ENCODE measurements around the gene CUX1. TPM values are rescaled to one million over a fixed set of nuclear protein-coding genes. Genes with fewer than 3 reads are reported as not detected.

The CUX1 gene
- total RNA-seq, 1 experiment from 2014 or later: 30.3 TPM

- DNase-seq (ENCODE audit: low read depth): peak; percentile 12
Observed at GRCh38 chr7:102266541-102266940, 449.1 kb downstream of the CUX1 start.

GRCh38 chr7:102268635-102269034 lies 451.2 kb downstream of the CUX1 start:
- peak; percentile 5 for DNase-seq (ENCODE audit: low read depth)

DNA sequence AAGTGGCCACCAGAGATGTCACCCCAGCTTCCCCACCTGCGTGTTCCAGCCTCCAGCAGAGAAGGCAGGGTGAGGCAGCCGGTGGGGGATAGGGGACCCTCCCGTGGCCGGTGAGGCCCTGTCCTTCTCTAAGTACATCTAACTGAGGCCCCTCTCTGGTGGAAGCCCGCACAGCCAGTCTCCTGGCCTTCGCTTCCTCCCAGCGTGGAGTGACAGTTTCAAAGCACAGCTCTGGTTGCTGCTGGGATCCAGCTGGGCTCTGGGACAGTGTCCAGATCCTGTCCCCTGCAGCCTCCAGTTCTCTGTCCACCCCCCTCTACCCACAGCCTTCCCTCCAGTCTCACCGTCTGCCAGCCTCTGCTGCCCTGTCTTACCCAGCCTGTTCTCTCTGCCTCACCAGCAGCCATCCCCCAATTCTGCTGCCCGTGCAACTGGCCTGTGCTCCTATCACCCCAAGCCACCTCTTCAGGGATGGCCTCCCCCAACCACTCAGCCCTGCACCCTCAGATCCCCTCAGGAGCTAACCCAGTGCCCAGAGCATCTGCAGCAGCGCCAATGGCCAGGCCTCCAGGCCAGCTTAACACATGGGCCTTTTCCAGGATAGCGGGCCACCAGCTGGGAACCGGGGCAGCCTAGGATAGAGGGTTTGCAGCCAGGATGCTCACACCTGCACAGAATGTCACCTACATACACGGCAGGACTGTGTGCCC lies 452.9 kb downstream of the CUX1 start:
- DNase-seq (ENCODE audit: low read depth): peak; percentile 4

GRCh38 chr7:102271158-102271798 lies 453.9 kb downstream of the CUX1 start:
- no peak for DNase-seq (ENCODE audit: low read depth)

DNA sequence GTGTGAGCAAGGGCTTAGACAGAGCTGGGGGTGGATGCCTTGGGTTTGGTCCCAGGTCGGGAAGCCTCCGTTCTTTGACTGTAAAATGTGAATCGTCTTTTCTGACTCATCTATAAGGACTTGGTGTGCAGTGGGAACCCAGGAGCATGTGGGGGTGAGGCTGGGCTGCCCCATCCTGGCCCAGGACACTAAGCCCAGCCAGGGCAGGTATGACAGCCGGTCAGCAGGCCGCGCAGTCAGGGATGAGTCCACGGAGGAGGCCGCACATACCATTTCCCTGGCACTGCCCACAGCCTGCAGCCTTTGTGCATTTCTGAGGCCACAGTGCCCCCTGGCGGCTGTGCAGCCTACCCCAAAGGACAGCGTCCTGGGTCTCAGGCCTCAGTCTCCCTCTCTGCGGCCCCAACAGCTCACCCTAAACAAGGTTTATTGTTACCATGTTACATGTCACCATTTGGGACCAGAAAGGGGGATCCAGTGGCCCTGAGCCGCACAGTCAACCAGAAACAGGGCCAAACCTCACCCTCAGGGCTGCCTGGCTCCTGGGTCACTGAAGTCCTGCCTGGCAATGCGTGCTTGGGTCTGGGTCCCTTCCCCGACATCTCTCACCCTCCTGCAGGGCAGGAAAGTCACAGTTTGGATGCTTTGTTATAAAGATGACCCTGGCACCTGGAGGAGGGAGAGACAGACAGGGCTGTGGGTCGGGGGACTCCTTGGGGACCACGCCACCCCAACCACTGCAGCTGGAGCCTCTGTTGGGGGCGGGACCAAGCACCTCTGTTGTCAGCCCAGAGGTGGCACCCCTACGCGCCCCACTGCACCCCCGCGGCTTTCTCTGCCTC lies 454.9 kb downstream of the CUX1 start:
- peak; percentile 89 for DNase-seq (ENCODE audit: low read depth)

DNA sequence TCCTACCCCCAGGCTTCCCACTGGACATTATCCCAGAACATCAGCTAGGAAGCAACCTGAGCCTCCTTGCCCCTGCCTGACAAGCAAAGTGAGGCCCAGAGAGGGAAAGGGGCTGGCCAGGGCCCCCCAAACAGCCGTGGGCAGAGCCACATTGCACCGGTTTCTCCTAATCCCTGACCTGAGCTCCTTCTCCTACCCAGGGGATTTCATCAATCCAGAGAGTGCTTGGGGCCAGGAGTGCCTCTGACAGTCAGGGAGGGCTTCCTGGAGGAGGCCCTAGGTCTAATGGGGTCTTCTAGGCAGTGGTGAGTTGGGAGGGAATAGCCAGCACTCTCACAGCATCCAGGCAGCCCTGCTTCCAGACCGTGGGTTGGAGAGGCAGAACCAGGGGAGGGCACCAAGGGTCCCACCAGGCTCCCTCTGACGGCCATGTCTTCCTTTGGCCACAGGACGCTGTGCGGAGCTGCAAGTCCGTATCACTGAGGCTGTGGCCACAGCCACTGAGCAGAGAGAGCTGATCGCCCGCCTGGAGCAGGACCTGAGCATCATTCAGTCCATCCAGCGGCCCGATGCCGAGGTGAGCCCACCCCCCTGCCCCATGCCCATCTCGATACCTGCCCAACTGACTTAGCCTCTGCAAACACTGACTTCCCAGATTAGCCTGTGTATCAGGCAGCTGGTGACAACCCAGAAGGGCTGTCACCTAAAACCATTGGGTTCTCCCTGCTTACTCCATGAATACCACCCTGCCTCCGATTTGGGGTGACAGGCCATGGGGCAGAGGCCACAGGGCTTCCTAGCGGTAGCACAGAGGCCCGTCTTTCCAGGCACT lies 455.7 kb downstream of the CUX1 start:
- no peak for DNase-seq (ENCODE audit: low read depth)

DNA sequence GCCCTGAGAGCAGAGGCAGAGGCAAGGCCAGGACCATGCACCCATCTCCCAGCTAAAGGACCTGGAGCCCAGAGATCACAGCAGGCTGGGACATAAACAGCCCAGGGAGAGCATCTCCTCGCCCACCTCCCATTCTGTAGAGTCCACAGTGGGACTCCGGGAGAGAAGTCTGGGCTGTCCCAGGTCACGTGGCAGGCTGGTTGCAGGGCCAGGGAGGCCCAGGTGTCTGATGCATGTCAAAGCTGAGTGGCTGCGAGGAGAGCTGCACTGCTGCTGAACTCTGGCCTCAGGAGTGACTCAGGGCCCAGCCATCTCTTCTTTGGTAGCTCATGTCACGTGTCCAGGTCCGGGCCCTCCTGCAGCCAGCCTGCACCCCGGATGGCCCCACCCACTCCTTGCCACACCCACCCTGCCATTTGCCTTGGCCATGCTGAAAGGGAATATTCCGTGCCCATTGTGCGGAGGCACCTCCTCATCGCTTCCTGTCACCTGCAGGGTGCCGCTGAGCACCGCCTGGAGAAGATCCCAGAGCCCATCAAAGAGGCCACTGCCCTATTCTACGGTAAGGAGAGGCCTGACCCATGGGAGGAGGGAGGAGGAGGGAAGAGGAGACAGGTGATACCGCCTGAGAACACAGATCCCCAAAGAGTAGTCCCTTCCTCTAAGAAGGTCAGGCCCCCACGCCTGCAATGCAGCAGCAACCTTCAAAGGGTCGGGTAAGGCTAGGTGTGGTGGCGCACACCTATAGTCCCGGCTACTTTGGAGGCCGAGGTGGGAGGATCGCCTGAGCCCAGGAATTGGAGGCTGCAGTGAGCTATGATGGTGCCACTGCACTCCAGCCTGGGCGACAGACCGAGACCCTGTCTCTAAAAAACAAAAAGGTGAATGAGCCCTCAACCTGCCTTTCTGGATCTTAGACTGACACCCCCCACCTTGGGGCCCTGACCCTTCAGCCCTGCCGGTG lies 456.6 kb downstream of the CUX1 start:
- DNase-seq (ENCODE audit: low read depth): peak; percentile 92

DNA sequence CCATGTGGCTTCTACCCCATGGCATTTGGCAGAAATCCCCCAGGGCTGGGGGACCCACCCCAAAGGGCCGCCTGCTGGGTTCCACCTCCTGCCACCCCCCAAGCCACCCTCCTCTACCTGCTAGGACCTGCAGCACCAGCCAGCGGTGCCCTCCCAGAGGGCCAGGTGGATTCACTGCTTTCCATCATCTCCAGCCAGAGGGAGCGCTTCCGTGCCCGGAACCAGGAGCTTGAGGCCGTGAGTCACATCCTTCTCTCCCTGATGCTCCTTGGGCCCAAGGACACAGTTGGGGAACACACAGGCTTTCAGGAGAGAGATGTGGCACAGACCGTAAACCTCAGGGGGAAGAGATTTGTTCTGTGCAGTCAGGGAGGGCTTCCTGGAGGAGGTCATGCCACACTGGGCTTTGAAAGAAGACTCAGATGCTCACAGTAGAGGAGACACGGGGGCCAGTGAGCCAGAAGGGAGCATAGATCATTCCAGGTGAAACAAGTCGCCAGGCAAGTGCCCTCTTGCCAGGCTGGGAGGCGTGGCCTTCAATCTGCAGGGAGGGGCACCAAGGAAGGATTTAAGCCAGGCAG lies 457.8 kb downstream of the CUX1 start:
- peak; percentile 46 for DNase-seq (ENCODE audit: low read depth)

DNA sequence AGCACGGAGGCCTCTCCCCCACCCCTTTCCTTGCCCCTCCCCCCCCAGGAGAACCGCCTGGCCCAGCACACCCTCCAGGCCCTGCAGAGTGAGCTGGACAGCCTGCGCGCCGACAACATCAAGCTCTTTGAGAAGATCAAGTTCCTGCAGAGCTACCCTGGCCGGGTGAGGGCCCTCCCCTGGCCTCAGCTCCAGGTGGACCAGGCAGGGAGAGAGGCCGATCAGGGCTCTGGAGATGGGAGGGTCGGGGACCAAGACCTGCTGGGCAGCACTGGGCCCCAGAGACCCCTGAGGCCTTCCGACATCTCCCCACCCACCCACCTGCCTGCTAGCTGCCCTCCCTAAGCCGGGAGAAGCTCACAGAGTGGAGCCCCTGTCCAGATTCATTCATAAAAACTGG lies 460.5 kb downstream of the CUX1 start:
- DNase-seq (ENCODE audit: low read depth): no peak

- peak; percentile 81 for DNase-seq (ENCODE audit: low read depth)
Observed at GRCh38 chr7:102279537-102280400, 462.3 kb downstream of the CUX1 start.

DNA sequence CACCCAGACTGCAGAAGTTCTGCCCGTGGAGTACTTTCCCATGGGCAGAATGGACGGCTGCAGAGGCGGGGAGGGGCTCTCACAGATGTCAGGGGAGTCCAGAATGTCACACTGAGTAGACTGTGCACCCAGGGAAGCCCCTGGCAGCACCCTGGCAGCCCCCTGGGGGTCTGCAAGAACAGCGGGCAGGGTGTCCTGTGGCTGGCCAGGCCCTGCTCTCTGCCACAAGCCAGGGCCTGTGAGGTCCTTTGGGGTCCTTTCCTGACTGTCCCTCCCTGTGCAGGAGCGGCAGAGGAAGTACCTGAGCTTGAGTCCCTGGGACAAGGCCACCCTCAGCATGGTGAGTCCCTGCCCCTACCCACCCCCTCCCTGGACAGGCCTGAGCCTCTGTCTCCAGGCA lies 463.1 kb downstream of the CUX1 start:
- DNase-seq (ENCODE audit: low read depth): no peak

DNA sequence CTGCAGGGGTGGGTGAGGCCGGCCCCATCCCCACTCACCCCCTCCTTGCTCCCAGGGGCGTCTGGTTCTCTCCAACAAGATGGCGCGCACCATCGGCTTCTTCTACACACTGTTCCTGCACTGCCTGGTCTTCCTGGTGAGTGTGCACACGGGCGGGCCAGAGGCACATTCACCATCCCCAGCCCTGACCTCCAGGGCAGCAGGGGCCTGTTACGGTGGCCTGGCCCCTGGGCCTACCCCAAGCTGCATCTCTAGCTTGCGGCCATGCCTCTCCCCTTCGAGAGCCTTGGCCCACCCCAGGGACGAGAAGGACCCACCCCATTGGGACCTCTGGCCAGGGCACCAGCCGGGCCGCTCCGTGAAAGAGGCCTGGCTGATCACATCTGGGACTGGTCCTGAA lies 464.4 kb downstream of the CUX1 start:
- no peak for DNase-seq (ENCODE audit: low read depth)

- DNase-seq (ENCODE audit: low read depth): no peak
Observed at GRCh38 chr7:102282465-102283362, 465.3 kb downstream of the CUX1 start.

- no peak for DNase-seq (ENCODE audit: low read depth)
Observed at GRCh38 chr7:102283477-102284189, 466.2 kb downstream of the CUX1 start.

GRCh38 chr7:102284399-102284798 lies 467.0 kb downstream of the CUX1 start:
- DNase-seq (ENCODE audit: low read depth): peak; percentile 84

- no peak for DNase-seq (ENCODE audit: low read depth)
Observed at GRCh38 chr7:102284891-102285539, 467.6 kb downstream of the CUX1 start.

Measured in Daoy (cell line).